Nephron progenitor cell (in vitro differentiated cells): ENCODE results near the gene DHRSX.
"Not testable (repeated sequence)": the region's sequence is repeated elsewhere in the genome, so short reads cannot be mapped to it uniquely, and the experiment has no call there.

Experiments used
- DNase-seq: peaks from one replicate; pipeline ENCODE4 v3.0.0; 2021
- H3K27ac Mint-ChIP-seq: 2 replicates; pipeline ENCODE4 v1.8.0; 2021; ENCODE audit warnings: mild to moderate bottlenecking, moderate library complexity, mixed read lengths
- H3K27me3 Mint-ChIP-seq: 2 replicates; pipeline ENCODE4 v1.8.0; 2021; ENCODE audit warnings: mild to moderate bottlenecking, low read depth, mixed read lengths; ENCODE audit not compliant: poor library complexity
- H3K36me3 Mint-ChIP-seq: 2 replicates; pipeline ENCODE4 v1.8.0; 2021; ENCODE audit warnings: low read depth, mixed read lengths
- H3K4me1 Mint-ChIP-seq: 2 replicates; pipeline ENCODE4 v1.8.0; 2021; ENCODE audit warnings: mixed read lengths
- H3K4me3 Mint-ChIP-seq: 2 replicates; pipeline ENCODE4 v1.8.0; 2021; ENCODE audit warnings: mild to moderate bottlenecking, moderate library complexity, mixed read lengths
- H3K9me3 Mint-ChIP-seq: 2 replicates; pipeline ENCODE4 v1.8.0; 2021; ENCODE audit warnings: mild to moderate bottlenecking, moderate library complexity, mixed read lengths
- TF ChIP-seq, protein P1 (sequence below): fragments of 200-600 bp; sonication (generic); IDR thresholded peaks from 2 replicates; pipeline ENCODE4 v1.5.0; 2021; ENCODE audit warnings: antibody characterized with exemption

DHRSX gene

DNA sequence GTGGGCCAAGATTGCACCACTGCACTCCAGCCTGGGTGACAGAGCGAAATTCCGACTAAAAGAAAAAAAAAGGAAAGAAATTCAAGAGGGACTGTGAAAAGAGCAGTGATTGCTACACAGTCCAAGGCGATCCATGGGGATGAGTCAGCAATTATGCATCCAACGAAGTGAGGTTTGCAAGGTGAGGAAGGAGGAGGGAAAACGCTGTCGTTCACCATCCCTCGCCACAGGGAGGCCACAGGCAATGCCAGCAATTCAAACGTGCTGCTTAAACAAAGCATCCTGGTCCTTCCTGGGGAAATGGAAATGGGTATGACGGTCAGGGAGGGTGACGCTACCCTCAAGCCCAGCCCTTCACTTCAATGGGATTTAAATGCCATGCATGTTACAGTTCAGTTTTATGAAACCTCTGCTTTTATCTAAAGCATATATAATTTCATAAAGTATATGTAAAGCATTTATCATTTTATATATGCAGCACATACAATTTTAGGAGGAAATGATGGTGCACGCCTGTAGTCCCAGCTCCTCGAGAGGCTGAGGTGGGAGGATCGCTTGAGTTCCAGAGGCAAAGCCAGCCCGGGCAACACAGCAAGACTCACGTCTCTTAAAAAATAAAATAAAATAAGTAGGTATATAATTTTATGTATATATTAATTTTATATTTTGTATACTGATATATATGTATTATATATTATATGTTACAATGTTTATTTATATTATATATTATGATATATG, 108.7 kb downstream of the DHRSX start:
- peaks cover 7% of the 10 kb centered on the region for H3K4me1 Mint-ChIP-seq
- no peak overlapping the region for H3K27ac Mint-ChIP-seq
- no peak overlapping the region for H3K4me3 Mint-ChIP-seq
- peaks cover 24% of the 10 kb centered on the region for H3K9me3 Mint-ChIP-seq
- DNase-seq: no peak
- H3K27me3 Mint-ChIP-seq: peaks cover 2% of the 10 kb centered on the region
- TF ChIP-seq, protein P1, sequence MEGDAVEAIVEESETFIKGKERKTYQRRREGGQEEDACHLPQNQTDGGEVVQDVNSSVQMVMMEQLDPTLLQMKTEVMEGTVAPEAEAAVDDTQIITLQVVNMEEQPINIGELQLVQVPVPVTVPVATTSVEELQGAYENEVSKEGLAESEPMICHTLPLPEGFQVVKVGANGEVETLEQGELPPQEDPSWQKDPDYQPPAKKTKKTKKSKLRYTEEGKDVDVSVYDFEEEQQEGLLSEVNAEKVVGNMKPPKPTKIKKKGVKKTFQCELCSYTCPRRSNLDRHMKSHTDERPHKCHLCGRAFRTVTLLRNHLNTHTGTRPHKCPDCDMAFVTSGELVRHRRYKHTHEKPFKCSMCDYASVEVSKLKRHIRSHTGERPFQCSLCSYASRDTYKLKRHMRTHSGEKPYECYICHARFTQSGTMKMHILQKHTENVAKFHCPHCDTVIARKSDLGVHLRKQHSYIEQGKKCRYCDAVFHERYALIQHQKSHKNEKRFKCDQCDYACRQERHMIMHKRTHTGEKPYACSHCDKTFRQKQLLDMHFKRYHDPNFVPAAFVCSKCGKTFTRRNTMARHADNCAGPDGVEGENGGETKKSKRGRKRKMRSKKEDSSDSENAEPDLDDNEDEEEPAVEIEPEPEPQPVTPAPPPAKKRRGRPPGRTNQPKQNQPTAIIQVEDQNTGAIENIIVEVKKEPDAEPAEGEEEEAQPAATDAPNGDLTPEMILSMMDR: no peak
- H3K36me3 Mint-ChIP-seq: peaks cover 60% of the 10 kb centered on the region

GRCh38 chrX:2390754-2391153, 110.0 kb downstream of the DHRSX start:
- no peak for DNase-seq
- Mint-ChIP-seq H3K4me3 (no peak overlapping the region), H3K9me3 (peaks cover 29% of the 10 kb centered on the region), H3K4me1 (peaks cover 2% of the 10 kb centered on the region), H3K27ac (no peak overlapping the region), H3K27me3 (peaks cover 2% of the 10 kb centered on the region), H3K36me3 (peaks cover 66% of the 10 kb centered on the region)
- TF ChIP-seq, protein P1: no peak

DNA sequence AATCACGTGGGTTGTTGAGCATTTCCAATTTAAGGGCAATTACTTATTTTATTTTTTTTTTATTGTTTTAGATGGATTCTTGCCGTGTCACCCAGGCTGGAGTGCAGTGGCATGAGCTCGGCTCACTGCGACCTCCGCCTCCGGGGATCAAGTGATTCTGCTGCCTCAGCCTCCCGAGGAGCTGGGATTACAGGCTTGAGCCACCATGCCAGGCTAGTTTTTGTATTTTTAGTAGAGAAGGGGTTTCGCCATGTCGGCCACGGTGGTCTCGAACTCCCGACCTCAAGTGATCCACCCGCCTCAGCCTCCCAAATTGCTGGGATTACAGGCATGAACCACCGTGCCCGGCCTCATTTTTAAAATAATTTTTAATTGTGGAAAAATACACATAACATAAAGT, 111.0 kb downstream of the DHRSX start:
- peaks cover 29% of the 10 kb centered on the region for H3K9me3 Mint-ChIP-seq
- H3K27ac Mint-ChIP-seq, H3K27me3 Mint-ChIP-seq, DNase-seq, H3K4me3 Mint-ChIP-seq, H3K4me1 Mint-ChIP-seq: not testable (repeated sequence)
- peaks cover 72% of the 10 kb centered on the region for H3K36me3 Mint-ChIP-seq

GRCh38 chrX:2389324-2389723, 111.5 kb downstream of the DHRSX start:
- peaks cover 29% of the 10 kb centered on the region for H3K9me3 Mint-ChIP-seq
- no peak overlapping the region for H3K27ac Mint-ChIP-seq
- DNase-seq: no peak
- TF ChIP-seq, protein P1: no peak
- no peaks in the 10 kb centered on the region for H3K4me1 Mint-ChIP-seq
- H3K27me3 Mint-ChIP-seq: peaks cover 2% of the 10 kb centered on the region
- peaks cover 68% of the 10 kb centered on the region for H3K36me3 Mint-ChIP-seq
- no peak overlapping the region for H3K4me3 Mint-ChIP-seq

DNA sequence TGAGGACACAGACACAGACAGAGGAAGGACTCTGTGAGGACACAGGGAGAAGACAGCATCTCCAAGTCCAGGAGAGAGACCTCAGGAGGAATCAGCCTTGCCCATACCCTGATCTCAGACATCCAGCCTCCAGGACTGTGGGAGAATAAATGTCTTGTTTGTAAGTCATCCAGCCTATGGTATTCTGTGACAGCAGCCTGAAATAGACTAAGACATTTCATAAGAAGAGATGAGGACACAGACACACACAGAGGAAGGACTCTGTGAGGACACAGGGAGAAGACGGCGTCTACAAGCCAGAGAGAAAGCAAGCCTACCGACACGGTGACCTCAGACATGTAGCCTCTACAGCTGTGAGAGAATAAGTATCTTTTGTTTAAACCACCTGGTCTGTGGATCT, 112.1 kb downstream of the DHRSX start:
- peaks cover 2% of the 10 kb centered on the region for H3K27me3 Mint-ChIP-seq
- TF ChIP-seq, protein P1: no peak
- no peak overlapping the region for H3K4me3 Mint-ChIP-seq
- DNase-seq: no peak
- H3K4me1 Mint-ChIP-seq: no peaks in the 10 kb centered on the region
- H3K27ac Mint-ChIP-seq: no peak overlapping the region
- H3K9me3 Mint-ChIP-seq: peaks cover 29% of the 10 kb centered on the region
- peaks cover 63% of the 10 kb centered on the region for H3K36me3 Mint-ChIP-seq

DNA sequence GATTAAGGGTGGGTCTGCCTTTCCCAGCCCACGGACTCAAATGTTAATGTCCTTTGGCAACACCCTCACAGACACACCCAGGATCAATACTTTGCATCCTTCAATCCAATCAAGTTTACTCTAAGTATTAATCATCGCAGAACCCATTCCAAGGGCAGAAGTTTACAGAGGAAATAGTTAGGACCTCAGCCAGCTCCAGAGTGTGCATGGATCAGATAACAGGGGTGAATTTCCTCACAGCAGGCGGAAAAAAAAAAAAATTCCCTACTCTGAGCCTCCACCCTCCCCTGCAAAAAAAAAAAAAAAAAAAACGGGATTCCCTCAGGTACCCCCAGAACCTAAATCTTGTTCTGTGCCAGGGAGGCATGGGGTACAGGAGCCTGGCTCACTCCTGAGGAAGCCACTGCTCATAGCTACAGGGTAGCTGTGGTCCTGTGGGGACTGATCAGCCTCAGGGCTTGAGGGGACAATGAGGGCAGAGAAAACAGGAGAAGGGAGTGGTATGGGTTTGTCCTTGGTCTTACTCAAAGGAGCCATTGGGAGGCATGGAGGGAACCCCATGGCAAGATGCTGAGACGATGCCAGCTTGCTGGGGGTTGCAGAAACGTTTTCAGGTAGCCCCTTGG, 113.0 kb downstream of the DHRSX start:
- TF ChIP-seq, protein P1: no peak
- H3K4me1 Mint-ChIP-seq: no peaks in the 10 kb centered on the region
- H3K27ac Mint-ChIP-seq: peak overlapping the region; percentile 71
- peaks cover 2% of the 10 kb centered on the region for H3K27me3 Mint-ChIP-seq
- H3K4me3 Mint-ChIP-seq: no peak overlapping the region
- H3K9me3 Mint-ChIP-seq: peaks cover 29% of the 10 kb centered on the region
- DNase-seq: no peak
- H3K36me3 Mint-ChIP-seq: peaks cover 63% of the 10 kb centered on the region
